LNCAP (cell line): ENCODE measurements around the gene MAGEA4.

Experiments used
- TF ChIP-seq, protein P1 (sequence below): fragments of 450-650 bp; IDR thresholded peaks from 2 replicates; pipeline ENCODE4 v1.5.1; 2017; ENCODE audit warnings: mild to moderate bottlenecking

Gene MAGEA4

GRCh38 chrX:151880895-151881294 is 31.8 kb upstream of the MAGEA4 start:
- TF ChIP-seq, protein P1, sequence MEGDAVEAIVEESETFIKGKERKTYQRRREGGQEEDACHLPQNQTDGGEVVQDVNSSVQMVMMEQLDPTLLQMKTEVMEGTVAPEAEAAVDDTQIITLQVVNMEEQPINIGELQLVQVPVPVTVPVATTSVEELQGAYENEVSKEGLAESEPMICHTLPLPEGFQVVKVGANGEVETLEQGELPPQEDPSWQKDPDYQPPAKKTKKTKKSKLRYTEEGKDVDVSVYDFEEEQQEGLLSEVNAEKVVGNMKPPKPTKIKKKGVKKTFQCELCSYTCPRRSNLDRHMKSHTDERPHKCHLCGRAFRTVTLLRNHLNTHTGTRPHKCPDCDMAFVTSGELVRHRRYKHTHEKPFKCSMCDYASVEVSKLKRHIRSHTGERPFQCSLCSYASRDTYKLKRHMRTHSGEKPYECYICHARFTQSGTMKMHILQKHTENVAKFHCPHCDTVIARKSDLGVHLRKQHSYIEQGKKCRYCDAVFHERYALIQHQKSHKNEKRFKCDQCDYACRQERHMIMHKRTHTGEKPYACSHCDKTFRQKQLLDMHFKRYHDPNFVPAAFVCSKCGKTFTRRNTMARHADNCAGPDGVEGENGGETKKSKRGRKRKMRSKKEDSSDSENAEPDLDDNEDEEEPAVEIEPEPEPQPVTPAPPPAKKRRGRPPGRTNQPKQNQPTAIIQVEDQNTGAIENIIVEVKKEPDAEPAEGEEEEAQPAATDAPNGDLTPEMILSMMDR: no peak

- TF ChIP-seq, protein P1: no peak
Observed at GRCh38 chrX:151889421-151889820, 23.3 kb upstream of the MAGEA4 start.

DNA sequence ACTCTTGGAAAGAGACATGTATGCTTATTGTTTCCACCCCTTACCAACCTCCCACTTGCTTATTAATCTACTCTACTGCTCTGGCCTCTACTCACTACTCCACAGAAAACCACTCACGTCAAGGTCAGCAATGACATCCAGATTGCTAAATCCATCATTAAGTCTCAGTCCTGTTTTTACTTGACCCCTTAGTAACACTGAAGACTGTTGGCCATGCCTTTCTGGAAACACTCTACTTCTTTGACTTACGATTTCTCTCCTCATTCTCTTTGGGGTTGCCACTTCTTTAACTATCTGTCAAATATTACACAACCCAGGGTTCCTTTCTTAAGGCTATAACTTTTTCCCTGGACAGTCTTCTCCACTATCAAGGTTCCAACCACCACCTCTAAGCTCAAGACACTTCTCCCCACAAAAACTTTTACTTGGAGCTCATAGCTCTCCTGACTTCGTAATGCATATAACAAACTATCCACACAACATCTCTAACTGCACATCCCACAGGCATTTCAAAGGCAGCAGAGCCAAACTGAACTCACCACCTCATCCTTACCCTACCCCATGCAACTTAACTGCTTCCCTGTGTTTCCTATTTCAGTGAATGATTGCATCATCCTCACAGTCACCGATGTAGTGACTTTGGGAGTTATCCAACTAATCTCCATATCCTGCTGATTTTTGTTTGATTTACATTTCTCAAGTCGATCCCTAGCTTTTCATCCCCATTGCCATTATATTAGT is 15.8 kb upstream of the MAGEA4 start:
- TF ChIP-seq, protein P1: no peak

DNA sequence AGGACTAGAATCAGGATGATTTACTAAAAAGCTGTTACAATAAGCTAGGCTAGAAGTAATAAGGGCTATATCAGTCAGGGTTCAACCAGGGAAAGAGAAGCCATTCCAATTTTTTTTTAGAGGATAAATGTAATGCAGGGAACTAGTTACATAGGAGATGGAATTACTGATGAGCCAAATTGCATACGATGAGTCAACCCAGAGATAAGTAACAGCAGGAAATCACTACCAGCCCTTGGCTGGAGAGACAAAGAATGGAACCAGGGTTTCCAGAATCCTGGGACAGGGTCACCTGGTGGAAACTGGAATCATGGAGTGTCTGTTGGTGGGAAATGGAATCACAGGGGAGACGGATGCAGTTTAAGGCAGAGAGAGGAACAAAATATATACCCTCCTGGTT is 13.1 kb upstream of the MAGEA4 start:
- TF ChIP-seq, protein P1: no peak

DNA sequence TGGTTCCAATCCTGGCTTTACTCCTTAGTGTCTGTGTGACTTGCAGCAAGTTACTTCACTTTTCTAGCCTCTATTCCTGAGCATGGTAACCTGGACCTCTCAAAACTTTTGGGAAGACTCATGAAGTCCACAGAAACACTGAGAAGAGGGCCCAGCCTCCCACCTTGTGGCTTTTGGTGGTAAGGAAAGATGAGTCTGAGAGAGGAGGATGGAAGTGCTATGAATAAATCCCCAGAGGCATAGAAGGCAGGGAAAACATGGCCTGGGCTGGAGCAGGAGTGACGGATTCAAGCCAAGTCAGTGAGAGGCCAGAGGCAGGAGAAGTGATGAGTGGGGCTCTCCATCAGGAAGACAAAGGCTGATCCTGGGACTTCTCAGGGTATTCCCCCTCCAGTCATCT is 10.9 kb upstream of the MAGEA4 start:
- TF ChIP-seq, protein P1: no peak

DNA sequence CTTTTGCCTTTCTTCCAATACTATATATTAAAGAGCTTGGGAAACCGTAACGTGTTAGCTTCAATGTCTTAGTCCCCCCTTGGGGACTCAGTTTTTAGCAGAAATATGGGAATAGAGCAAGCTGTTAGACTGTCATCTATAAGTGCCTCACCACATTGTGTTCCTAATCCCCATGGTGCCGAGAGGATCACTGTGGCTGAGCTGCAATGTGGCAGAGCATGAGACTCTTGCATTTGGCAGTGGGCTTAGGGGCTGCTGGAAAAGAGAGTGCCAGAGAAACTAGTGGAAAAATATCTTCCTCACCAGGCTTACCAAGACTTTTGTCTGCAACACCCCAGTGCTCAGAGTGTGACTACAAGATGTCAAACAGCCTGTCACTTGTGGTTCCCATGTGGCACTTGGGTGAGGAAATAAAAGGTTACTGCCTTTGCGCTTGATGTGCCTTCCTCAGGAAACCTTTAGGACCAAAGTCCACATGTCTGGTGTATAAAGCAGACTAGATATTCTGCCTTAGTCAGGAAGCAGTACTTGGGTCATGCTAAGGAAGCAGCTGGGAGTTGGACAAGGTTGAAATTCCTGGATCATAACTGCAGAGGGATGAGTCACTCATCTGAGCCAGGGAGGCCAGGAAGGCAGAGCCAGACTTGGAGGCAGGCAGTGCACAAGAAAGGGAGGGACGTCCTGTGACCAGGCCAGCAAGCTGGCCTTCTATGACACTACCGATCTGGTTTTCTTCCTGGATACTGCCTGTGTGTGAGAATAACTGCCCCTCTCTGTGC is 9.7 kb upstream of the MAGEA4 start:
- TF ChIP-seq, protein P1: no peak

DNA sequence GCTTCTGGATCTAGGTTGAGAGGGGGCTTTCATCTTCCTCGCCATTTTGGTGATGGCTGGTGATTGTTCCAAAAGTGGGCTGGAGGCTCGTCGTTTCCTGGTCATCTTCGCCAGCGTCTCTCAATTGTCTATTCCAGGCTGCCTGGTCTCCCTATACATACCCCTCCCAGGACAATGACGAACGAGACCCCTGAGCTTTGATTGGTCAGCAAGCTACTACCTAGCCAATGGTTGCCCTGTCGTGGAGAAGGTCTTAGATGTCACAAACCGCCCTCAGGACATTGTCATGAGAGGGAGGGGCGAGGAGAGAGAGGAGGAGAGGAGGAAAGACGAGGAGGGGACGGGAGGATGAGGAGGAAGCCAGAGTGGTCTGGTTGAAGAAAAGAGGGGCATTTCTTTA is 7.7 kb upstream of the MAGEA4 start:
- TF ChIP-seq, protein P1: no peak
